DOHH2 (cell line): ENCODE measurements around the gene DDX55.

ENCODE experiments used
- CTCF ChIP-seq: fragments of 200-600 bp; sonication (generic); IDR thresholded peaks from one replicate; pipeline ENCODE4 v1.5.1; 2014; ENCODE audit warnings: antibody characterized with exemption, mild to moderate bottlenecking, low read depth, low read length; ENCODE audit not compliant: poor library complexity, severe bottlenecking
- EZH2phosphoT487 ChIP-seq: fragments of 200-600 bp; sonication (generic); IDR thresholded peaks from 2 replicates; pipeline ENCODE4 v1.6.1; 2017; ENCODE audit warnings: borderline replicate concordance, mild to moderate bottlenecking, antibody characterized with exemption, low read length, moderate library complexity, mixed read lengths

- TF ChIP-seq CTCF = no peak
- no peak for TF ChIP-seq EZH2phosphoT487
Measured at GRCh38 chr12:123617144-123617543, 15.2 kb downstream of the DDX55 start.
